Neural cell (in vitro differentiated cells): ENCODE measurements around the gene SEC23IP. TPM values are rescaled to one million over a fixed set of nuclear protein-coding genes. Genes with fewer than 3 reads are reported as not detected.

ENCODE experiments used
- H2AFZ ChIP-seq: fragments of 200-600, 300-800 bp; sonication (generic), shearing (Covaris generic); 2 replicates; pipeline ENCODE4 v1.6.0; 2014; ENCODE audit warnings: low read depth, mild to moderate bottlenecking, antibody characterized with exemption, low read length, moderate library complexity
- H3F3A ChIP-seq: fragments of 200-600 bp; shearing (Covaris generic); 2 replicates; pipeline ENCODE4 v1.6.1; 2016; ENCODE audit warnings: mild to moderate bottlenecking, moderate library complexity, mixed read lengths, antibody characterized with exemption, low read length; ENCODE audit not compliant: insufficient read depth, poor library complexity, severe bottlenecking
- H3K27ac ChIP-seq: fragments of 200-600, 300-800 bp; sonication (generic), shearing (Covaris generic); 2 replicates; pipeline ENCODE4 v1.5.1; 2014; ENCODE audit warnings: mild to moderate bottlenecking, low read length, moderate library complexity
- H3K27me3 ChIP-seq: fragments of 300-800, 200-600 bp; sonication (generic), shearing (Covaris generic); 2 replicates; pipeline ENCODE4 v1.6.0; 2014; ENCODE audit warnings: mild to moderate bottlenecking, low read depth, low read length, moderate library complexity; ENCODE audit not compliant: insufficient read depth
- H3K36me3 ChIP-seq: fragments of 300-800, 200-600 bp; sonication (generic), shearing (Covaris generic); 2 replicates; pipeline ENCODE4 v1.5.1; 2014; ENCODE audit warnings: mild to moderate bottlenecking, antibody characterized with exemption, low read length, moderate library complexity; ENCODE audit not compliant: insufficient read depth
- H3K4me2 ChIP-seq: fragments of 300-800, 200-600 bp; sonication (generic), shearing (Covaris generic); 2 replicates; pipeline ENCODE4 v1.6.0; 2014; ENCODE audit warnings: mild to moderate bottlenecking, low read length
- H3K4me3 ChIP-seq: fragments of 300-800, 200-600 bp; sonication (generic), shearing (Covaris generic); 2 replicates; pipeline ENCODE4 v1.5.1; 2014; ENCODE audit warnings: mild to moderate bottlenecking, low read length, moderate library complexity
- H3K79me2 ChIP-seq: fragments of 200-600 bp; shearing (Covaris generic); replicated peaks from 2 replicates; pipeline ENCODE4 v1.6.0; 2014; ENCODE audit warnings: mild to moderate bottlenecking, low read length, moderate library complexity; ENCODE audit not compliant: insufficient read depth
- H3K9ac ChIP-seq: fragments of 300-800, 200-600 bp; sonication (generic), shearing (Covaris generic); 2 replicates; pipeline ENCODE4 v1.6.1; 2016; ENCODE audit warnings: mild to moderate bottlenecking, low read length, mixed read lengths
- H3K9me2 ChIP-seq: fragments of 200-600 bp; shearing (Covaris generic); 2 replicates; pipeline ENCODE4 v1.6.1; 2016; ENCODE audit warnings: mild to moderate bottlenecking, low read length, mixed read lengths; ENCODE audit not compliant: insufficient read depth
- H3K9me3 ChIP-seq: fragments of 200-600, 300-800 bp; sonication (generic), shearing (Covaris generic); 2 replicates; pipeline ENCODE4 v1.6.1; 2016; ENCODE audit warnings: mild to moderate bottlenecking, mixed run types, low read length, moderate library complexity, mixed read lengths
- H4K20me1 ChIP-seq: fragments of 200-600 bp; shearing (Covaris generic); 2 replicates; pipeline ENCODE4 v1.6.1; 2016; ENCODE audit warnings: mild to moderate bottlenecking, mixed run types; ENCODE audit not compliant: insufficient read depth
- EP300 ChIP-seq: fragments of 450-650 bp; conservative IDR thresholded peaks from 2 replicates; pipeline ENCODE4 v1.6.1; 2014; ENCODE audit warnings: antibody characterized with exemption, mild to moderate bottlenecking, moderate library complexity; ENCODE audit not compliant: poor library complexity, severe bottlenecking
- EZH2 ChIP-seq: fragments of 200-600, 300-800 bp; shearing (Covaris generic), sonication (generic); IDR thresholded peaks from 2 replicates; pipeline ENCODE4 v1.6.1; 2014; ENCODE audit warnings: antibody characterized with exemption, low read length, borderline replicate concordance, mild to moderate bottlenecking; ENCODE audit not compliant: insufficient read depth, poor library complexity, severe bottlenecking
- MXI1 ChIP-seq: fragments of 450-650 bp; conservative IDR thresholded peaks from 2 replicates; pipeline ENCODE4 v1.6.1; 2014; ENCODE audit warnings: antibody characterized with exemption, mild to moderate bottlenecking; ENCODE audit not compliant: poor library complexity, severe bottlenecking
- POLR2AphosphoS5 ChIP-seq: IDR thresholded peaks from 2 replicates; pipeline ENCODE4 v1.6.1; 2012
- RAD21 ChIP-seq: fragments of 450-650 bp; conservative IDR thresholded peaks from 2 replicates; pipeline ENCODE4 v1.6.1; 2014; ENCODE audit warnings: antibody characterized with exemption, mild to moderate bottlenecking, moderate library complexity
- SMC3 ChIP-seq: fragments of 450-650 bp; conservative IDR thresholded peaks from 2 replicates; pipeline ENCODE4 v1.6.1; 2014; ENCODE audit warnings: antibody characterized with exemption, mild to moderate bottlenecking, moderate library complexity; ENCODE audit not compliant: poor library complexity
- TAF1 ChIP-seq: IDR thresholded peaks from 2 replicates; pipeline ENCODE4 v1.6.1; 2012; ENCODE audit warnings: low read depth
- polyA plus RNA-seq: library from polyadenylated mRNA; depleted of rRNA; stranded (reverse); fragments of >200 nt; gene quantifications from 2 replicates; pipeline ENCODE4 v1.2.3, GENCODE V29; 2014
- TF ChIP-seq, protein P1 (sequence below): IDR thresholded peaks from 2 replicates; pipeline ENCODE4 v1.6.1; 2012; ENCODE audit warnings: borderline replicate concordance
- TF ChIP-seq, protein P2 (sequence below): fragments of 450-650 bp; IDR thresholded peaks from 2 replicates; pipeline ENCODE4 v1.5.1; 2014; ENCODE audit warnings: antibody characterized with exemption, mild to moderate bottlenecking, moderate library complexity; ENCODE audit not compliant: poor library complexity, severe bottlenecking

SEC23IP gene
- polyA plus RNA-seq, 1 donor from 2014 or later, result 13.8 TPM

DNA sequence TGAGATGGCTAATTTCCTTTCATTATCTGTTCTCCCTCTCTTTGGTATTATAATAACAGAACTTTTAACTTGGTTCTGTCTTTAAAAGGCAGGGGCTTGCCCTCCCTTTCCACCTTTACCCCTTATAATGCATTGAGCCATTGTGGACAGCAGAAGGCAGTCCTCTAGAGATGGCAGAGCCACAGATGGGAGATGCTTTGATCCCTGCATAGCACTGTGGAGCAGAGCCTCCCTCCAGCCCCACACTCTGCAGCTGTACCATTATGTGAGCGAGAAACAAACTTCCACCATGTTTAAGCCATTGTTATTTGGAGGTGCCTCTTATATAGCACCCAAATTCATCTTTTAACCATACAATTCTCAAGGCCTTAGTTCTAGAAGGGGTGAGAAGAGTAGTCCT, 78.4 kb downstream of the SEC23IP start:
- H3K27me3 ChIP-seq, result no peaks in the 10 kb centered on the region
- H3K27ac ChIP-seq, result no peak overlapping the region
- no peak overlapping the region for H3K4me3 ChIP-seq
- no peaks in the 10 kb centered on the region for H3K79me2 ChIP-seq
- H4K20me1 ChIP-seq, result no peaks in the 10 kb centered on the region
- no peaks in the 10 kb centered on the region for H3K9me3 ChIP-seq
- TF ChIP-seq POLR2AphosphoS5 (no peak), SMC3 (no peak), RAD21 (no peak), MXI1 (no peak), EP300 (no peak), EZH2 (no peak), TAF1 (no peak)
- TF ChIP-seq, protein P1, sequence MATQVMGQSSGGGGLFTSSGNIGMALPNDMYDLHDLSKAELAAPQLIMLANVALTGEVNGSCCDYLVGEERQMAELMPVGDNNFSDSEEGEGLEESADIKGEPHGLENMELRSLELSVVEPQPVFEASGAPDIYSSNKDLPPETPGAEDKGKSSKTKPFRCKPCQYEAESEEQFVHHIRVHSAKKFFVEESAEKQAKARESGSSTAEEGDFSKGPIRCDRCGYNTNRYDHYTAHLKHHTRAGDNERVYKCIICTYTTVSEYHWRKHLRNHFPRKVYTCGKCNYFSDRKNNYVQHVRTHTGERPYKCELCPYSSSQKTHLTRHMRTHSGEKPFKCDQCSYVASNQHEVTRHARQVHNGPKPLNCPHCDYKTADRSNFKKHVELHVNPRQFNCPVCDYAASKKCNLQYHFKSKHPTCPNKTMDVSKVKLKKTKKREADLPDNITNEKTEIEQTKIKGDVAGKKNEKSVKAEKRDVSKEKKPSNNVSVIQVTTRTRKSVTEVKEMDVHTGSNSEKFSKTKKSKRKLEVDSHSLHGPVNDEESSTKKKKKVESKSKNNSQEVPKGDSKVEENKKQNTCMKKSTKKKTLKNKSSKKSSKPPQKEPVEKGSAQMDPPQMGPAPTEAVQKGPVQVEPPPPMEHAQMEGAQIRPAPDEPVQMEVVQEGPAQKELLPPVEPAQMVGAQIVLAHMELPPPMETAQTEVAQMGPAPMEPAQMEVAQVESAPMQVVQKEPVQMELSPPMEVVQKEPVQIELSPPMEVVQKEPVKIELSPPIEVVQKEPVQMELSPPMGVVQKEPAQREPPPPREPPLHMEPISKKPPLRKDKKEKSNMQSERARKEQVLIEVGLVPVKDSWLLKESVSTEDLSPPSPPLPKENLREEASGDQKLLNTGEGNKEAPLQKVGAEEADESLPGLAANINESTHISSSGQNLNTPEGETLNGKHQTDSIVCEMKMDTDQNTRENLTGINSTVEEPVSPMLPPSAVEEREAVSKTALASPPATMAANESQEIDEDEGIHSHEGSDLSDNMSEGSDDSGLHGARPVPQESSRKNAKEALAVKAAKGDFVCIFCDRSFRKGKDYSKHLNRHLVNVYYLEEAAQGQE, result no peak
- TF ChIP-seq, protein P2, sequence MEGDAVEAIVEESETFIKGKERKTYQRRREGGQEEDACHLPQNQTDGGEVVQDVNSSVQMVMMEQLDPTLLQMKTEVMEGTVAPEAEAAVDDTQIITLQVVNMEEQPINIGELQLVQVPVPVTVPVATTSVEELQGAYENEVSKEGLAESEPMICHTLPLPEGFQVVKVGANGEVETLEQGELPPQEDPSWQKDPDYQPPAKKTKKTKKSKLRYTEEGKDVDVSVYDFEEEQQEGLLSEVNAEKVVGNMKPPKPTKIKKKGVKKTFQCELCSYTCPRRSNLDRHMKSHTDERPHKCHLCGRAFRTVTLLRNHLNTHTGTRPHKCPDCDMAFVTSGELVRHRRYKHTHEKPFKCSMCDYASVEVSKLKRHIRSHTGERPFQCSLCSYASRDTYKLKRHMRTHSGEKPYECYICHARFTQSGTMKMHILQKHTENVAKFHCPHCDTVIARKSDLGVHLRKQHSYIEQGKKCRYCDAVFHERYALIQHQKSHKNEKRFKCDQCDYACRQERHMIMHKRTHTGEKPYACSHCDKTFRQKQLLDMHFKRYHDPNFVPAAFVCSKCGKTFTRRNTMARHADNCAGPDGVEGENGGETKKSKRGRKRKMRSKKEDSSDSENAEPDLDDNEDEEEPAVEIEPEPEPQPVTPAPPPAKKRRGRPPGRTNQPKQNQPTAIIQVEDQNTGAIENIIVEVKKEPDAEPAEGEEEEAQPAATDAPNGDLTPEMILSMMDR, result no peak
- no peak overlapping the region for H3K9ac ChIP-seq
- H3K9me2 ChIP-seq, result no peaks in the 10 kb centered on the region
- H2AFZ ChIP-seq, result no peak overlapping the region
- no peaks in the 10 kb centered on the region for H3K36me3 ChIP-seq
- no peaks in the 10 kb centered on the region for H3F3A ChIP-seq
- H3K4me2 ChIP-seq, result no peak overlapping the region

DNA sequence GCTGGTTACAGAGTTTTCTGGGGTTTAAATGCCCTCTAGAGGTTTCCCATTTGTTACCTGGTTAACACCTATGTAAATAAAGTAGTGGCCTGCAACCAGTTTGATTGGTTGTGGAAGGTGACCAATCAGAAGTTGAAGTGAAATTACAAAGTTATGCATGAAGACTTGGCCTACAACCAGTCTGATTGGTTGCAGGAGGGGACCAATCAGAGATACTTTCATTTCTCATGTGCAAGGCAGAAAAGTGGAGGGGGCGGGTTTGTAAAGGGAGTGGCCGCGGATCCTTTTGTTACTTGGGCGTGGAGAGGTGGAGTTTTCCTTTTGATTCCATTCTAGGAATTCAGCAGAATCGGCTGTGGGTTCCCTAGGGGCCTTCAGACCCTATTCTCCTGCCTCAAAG, 80.8 kb downstream of the SEC23IP start:
- no peak overlapping the region for H3K9ac ChIP-seq
- H4K20me1 ChIP-seq, result no peaks in the 10 kb centered on the region
- no peaks in the 10 kb centered on the region for H3F3A ChIP-seq
- no peaks in the 10 kb centered on the region for H3K36me3 ChIP-seq
- no peak overlapping the region for H3K4me3 ChIP-seq
- no peak overlapping the region for H3K4me2 ChIP-seq
- no peaks in the 10 kb centered on the region for H3K9me3 ChIP-seq
- no peak overlapping the region for H2AFZ ChIP-seq
- no peaks in the 10 kb centered on the region for H3K27me3 ChIP-seq
- no peaks in the 10 kb centered on the region for H3K79me2 ChIP-seq
- H3K9me2 ChIP-seq, result no peaks in the 10 kb centered on the region
- no peak overlapping the region for H3K27ac ChIP-seq
- TF ChIP-seq EP300 (no peak), RAD21 (no peak), POLR2AphosphoS5 (no peak), MXI1 (no peak), SMC3 (no peak), EZH2 (no peak), TAF1 (no peak)
- TF ChIP-seq, protein P2, result no peak
- TF ChIP-seq, protein P1, result no peak
